ENCODE results near the gene DNAJB6.

The DNAJB6 gene

DNA sequence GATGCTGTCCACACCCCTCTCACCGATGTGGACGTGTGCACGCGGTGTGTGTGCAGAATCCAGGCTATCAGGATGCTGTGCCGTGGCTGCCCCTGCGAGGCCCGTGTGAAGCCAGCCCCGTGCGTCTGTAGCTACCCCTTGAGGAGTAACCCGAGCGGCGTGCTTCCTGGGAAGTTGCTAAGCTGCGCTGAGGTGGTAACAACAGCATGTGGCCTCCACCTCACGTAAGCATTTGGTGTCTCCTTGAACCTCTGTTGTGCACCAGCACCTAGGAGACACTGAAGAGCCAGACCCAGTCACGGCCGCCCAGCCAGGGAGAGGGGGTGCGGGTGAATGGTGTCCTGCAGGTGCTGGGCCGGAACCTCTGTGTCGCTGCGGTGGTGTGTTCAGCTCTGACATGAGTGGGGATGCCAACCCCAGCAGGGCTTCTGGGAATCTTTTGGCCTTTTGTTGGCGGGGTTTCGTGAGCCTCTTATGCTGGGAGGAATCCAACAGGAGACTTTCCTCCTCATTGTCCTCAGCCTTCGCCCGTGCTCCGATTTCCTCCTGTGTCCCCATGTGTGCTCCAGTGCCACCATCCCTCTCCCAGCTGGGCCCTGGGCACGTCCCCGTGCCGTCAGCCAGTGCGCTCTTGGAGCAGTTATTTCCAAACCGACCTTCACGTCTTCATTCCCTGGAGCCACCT lies 60.4 kb downstream of the DNAJB6 start:
- DNase-seq, result peak in 1 of 2 experiments; percentile 23

DNA sequence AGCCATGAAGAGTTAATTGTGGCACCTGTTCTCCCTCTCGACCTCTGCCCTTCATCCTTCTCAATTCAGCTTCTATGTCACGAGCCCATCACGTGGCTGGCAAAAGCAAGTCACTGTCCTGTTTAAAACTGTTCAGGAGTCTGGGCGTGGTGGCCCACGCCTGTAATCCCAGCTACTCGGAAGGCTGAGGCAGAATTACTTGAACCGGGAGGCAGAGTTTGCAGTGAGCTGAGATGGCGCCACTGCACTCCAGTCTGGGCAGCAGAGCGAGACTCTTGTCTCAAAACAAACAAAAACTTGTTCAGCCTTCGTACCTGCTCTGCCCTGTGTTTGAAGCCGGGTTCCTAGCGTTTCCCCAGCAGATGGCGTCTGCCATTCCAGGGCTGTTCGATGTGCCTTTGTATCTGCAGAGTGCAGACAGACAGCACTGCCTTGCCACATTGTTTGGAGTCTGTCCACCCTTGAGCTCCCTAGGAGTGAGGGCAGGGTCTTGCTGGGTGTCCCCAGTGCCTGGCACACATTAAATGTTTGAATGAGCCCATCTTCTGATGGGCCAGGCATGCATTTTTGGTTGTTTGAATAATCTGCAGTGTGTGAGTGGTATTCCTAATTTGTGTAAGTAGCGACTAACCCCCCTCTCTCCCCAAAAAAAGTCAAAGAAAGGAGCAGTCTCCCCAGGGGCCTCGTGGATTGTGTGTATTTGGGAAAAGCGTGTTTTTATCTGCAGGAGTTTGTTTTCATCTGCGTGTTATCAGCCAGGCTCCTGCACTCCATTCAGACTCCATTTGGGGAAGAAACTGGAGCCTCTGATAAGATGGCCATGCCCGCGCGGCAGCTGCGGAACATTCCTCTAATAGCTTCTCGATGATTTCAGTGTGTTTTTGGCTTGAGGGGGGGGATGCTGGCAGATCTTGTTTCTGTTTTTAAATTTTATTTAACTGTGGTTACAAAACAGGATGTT lies 61.2 kb downstream of the DNAJB6 start:
- peak; percentile 88 to 92 for DNase-seq

DNA sequence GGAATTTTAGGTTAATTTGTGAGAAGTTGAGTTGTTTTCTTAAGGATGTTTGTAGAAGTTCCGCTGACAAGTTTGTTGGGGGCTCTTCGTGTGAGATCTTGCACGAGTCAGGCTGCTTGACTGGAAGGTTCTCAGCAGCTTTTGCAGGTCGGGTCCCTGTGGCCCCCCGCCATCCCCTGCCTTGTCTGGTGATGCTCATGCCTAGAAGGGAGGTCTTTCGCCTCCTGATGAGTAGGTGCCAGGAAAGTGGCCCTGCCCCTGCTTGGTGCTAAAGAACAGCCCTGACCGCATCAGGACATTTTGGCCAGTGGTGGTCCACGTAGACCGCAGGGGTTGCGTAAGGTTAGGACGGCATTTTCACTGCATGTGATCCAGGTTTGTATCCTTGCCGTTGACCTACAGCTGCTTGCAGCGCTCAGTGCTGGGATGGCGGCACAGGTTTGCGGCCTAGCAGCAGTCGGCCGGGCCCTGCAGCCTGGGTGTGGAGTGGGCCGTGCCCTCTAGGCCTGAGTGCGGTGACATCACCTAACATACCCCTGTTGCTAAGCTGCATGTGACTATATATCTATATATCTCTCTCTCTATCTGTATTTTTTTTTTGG lies 62.4 kb downstream of the DNAJB6 start:
- DNase-seq, result no peak

DNA sequence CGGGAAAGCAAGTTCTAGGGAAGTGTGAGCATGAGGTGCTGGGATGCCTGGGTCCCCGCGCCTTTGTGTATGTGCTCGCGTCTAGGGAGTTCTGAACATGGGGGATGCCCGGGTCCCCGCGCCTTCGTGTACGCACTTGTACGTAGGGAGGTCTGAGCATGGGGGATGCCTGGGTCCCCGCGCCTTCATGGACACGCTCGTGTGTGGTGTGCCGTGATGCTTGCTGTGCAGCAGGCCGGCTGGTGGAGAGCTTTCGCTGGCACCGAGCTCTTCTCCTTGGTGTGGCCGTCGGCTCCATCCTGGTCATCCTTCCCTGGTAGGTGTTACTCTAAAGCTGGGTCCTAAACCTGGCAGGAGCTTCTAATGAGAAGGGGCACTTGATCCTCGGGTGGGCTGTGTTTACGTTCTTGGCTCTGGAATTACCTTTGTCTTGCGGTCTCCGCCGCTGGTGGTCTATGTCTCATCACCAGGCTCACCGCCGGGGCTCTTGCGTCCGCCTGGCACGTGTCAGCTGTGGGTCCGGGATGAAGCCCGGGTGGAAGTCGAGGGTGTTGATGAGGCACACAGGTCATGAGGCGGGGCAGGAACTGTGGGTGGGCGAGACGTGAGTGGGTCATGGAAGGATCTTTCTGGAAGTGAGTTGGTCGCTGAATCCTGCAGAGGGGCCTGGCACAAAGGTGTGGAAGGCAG lies 63.5 kb downstream of the DNAJB6 start:
- no peak for DNase-seq

DNA sequence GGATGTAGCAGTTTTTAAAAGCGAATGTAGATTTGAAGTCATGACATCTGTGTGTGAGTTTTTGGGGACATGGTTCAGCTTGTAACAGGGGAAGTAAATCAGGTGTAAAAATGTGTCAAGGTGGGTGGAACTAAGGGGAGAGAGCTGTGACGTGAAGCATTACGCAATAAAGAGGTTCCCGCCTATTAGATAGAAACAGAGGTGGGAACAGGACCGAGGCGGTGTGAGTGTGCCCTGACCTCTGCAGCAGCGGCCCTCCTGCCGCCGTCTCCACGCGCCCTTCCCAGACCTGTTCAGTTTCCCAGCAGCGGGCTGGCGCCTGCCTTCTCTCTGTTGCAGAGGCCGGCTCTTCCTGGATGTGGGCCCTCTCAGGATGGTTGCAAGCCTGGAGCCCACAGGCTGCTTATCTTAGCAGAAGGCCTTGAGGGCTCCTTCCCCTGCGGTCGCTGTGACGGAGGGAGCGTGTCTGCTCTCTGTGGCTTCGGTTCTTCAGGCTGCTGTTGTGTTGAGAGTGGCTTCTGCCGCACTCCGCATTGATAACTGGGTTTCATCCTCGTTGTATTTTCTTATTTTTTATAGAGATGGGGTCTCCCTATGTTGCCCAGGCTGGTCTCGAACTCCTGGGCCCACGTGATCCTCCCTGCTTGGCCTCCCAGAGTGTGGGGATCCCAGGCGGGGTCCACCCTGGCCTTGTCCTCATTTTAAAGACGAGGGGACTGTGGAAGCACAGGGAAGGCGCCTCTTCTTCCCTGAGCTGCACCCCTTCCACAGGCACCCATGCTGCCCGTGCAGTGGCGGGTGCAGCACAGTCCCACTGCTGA lies 65.0 kb downstream of the DNAJB6 start:
- no peak for DNase-seq

DNA sequence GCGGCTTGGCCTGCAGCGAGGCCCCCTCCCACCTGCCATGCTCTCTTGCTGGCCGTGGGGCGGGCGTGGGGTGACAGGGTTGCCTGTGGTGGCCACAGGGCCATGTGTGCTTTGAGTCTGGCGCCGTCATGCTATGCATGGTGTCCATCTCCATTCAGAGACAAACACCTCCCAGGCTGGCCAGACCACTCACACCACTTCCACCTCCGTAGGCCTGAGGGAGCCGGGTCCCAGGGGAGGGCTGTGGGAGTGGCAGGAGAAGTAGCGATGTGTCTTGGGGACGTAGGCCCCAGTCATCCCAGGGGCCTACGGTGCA lies 65.5 kb downstream of the DNAJB6 start:
- DNase-seq, result no peak

DNA sequence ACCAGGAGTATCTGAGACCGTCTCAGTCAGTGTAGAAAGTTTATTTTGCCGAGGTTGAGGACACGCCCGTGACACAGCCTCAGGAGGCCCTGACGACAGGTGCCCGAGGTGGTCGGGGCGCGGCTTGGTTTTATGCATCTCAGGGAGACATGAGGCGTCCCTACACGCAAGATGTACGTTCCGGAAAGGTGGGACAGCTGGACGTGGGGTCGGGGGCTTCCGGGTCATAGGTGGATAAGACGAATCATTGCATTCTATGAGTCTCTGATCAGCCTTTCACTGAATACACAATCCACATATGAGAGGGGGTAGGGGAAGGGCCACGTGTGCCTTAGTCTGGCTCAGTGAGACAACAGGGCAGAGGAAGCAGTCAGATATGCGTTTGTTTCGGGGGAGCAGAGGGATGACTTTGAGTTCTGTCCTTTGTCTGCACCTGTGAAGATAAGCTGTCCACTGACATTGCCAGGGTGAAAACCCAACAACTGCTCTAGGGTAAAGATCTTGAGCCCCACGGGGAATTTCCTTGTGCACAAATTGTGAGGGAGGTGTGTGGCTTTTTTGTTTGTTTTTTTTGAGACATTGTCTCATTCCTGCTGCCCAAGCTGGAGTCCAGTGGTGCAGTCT lies 66.2 kb downstream of the DNAJB6 start:
- DNase-seq, result no peak

DNA sequence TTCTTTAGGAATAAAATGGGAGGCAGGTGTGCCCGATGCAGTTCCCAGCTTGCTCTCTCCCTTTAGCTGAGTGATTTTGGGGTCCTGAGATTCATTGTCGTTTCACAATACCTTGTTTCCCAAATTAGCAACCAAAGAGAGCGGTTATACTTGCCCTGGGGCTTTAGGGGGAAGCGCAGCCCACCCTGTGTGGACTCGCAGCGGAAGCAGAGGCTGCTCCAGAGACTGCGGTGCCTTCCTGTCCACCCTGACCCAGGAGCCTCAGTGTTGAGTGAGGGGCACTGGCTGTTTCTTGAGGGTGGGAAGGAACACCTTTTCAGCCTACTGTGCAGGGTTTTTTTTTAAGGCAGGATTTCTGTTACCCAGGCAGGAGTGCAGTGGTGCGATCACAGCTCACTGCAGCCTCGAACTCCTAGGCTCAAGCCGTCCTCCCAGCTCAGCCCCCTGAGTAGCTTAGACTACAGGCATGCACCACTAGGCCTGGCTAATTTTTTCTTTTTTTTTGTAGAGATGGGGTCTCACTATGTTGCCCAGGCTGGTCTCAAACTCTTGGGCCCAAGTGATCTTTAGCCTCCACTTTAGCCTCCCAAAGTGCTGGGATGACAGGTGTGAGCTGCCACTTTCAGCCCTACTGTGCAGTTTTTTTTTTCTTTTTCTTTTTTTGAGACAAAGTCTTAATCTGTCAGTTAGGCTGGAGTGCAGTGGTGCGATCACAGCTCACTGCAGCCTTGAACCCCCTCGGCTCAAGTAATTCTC lies 67.0 kb downstream of the DNAJB6 start:
- DNase-seq, result no peak

DNA sequence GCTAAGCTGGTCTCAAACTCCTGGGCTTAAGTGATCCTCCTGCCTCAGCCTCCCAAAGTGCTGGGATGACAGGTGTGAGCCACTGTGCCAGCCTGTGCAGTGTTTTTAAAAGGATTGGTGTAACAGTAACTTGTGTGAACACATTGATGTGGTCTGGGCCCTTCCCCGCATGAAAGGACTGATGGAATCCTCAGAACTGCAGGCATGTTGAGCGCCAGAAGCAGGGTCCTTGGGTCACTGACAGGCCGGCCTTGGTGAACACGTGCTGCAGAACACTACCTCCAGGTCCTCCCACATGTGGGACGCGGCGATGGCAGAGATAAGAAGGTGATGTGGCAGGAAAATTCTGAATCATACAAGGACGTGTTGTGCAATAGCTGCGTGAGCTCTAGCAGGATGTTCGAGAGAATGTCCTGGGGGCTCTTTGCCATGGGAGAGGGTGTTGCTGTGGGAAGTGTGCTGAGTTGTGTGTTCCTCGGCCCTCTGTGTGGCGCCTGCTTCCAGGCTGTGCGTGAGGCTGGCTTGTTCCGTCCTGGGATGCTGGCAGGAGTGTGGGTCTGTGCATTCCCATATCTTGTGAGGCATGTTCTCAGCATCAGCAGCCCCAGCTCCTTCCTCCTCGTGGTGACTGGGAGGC lies 68.2 kb downstream of the DNAJB6 start:
- no peak for DNase-seq

DNA sequence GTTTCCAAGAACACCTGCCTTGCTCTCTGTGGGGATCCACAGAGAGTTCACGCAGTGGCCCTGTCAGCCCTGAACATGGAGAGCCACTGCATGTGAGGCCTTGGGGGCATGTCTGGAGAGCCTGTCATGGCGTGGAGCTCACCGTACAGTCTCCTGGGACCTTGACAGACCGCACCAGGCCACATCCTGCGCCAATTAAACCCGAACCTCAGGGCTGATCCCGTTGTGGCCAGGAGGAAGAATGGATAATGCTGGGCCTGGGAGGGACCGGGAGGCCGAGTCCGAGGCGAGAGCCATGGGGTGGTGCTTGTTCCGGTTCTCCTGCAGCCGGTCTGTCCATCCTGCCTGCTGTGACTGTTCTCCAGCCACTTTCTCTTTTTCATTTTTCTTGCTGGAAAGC lies 68.7 kb downstream of the DNAJB6 start:
- no peak for DNase-seq

DNA sequence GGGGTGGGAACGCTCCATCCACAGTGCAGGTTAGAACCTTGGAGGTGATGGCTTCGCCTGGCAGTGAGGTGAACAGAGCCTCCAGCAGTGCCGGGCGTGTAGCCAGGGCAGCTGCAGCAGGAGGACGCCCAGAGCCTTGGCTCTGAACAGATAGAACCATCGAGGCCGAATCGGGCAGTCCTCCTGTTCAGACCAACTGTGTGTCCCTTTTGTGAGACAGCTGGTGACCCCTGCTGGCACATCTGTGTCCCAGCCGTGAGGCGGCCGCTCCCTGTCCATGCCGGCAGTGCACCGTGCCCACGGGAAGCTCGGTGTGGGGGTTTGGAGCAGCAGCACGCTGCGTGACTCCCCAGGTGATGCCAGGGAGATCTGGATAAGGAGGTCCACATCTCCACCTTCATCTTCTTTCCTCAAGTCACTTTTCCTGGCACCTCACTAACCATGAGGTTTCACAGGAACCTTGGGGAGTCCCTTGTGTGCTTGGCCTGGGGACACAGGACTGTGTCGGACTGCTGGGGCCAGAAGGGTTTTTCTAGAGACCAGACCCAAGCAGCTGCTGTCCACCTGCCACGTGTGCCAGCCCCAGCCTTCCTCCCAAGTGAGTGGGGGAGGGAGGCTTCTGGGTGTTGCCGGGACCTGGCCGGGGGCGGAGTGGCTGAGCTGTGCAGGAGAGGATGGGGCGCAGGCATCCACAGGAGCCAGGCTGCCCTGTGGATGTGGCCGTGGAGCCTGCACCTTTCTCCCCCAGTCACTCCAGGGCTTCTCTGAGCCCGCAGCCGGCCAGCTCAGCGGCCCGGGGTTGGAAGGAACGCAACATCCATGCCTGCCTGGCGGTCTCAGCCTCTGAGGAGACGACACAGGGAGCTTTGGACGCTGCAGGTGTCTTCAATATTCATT lies 69.4 kb downstream of the DNAJB6 start:
- no peak for DNase-seq

DNA sequence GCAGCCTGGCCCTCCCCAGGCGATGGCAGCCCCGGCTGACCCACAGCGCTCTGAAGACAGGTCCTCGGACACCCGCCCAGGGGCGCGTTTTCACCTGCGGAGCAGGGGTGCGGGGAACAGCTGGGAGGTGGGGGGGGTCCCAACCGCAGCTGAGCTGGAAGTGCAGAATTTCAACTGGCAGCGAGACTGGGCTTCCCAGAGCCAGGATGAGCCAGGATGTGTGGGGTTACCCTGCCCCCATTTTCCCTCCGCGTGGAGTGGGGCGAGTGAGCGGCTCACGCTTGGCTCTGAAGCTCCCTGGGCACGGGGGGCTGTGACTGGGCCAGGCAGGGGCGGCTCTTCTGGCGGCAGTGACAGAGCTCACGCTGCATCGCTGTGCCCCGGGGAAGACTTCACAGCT lies 70.2 kb downstream of the DNAJB6 start:
- DNase-seq, result no peak

DNA sequence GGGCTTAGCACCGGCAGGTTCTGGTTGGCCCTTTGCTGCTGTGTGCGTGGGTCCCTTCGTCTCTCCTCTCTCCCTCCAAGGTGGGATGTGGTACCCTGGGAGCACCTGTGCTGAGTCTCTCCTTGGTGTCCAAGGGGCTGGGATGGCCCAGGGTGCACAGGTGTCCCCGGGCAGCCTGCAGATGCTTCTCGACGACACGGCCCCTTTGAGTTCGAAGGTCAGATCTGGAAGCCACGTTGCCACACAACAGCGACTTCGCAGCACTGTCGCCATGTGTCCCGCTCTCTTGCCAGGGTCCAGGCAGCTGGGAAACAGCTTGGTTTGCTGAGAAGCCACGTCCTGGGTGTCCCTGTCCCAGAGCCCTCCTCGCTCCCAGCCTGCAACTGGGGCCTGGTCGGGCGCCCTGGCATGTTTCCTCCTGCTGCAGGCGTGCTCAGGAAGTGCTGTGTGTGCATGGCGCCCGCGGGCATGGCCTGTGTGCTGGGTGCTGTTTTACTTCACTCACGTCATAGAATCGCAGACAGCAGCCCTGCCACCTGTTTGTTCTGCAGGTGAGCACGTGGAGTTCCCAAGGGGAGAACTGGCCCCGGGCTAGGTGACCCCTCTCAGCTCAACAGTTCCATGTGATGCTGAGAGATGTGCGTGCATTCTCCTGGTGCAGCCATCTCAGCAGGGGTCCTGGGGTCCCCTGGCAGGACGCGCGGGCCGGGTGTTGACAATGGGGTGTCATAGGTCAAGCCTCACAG lies 70.9 kb downstream of the DNAJB6 start:
- DNase-seq, result no peak

DNA sequence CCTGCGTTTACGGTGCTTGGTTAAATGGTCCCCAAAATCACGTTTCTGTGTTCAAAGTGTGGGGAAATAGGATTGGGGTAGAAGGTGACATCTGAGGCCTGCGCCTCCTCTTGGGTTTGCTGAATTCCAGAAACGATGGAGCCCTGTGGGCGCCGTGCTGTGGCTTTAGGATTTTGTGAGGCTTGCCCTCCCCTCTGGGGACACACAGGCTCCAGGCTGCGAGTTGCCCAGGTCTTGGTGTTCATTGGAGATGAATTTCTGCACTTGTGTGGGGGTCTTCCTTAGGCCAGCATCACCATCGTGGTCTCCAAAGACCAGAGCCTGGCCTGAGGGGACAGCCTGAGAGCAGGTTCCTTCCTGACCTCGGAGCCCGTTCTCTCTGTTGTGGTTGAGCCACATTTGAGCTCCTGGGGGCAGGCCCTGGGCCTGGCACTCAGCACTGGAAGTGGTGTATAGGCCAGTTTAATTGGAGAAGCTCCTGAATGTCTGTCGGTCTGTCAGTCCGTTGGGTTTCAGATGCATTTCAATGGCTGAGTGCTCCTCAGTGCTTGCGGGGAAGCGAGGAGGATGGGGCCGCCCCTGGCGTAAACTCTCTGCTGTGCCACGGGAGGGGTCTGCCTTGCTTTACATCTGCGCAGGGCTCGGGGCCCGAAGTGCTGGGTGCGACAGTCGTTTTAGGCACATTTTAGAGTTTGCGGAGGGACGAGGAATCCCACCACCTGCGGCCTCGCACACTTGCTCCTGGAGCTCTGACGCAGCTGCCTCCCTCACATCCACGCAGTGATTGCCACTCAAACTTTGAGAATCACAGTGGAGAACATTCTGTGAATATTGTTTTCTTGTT lies 71.7 kb downstream of the DNAJB6 start:
- no peak for DNase-seq

DNA sequence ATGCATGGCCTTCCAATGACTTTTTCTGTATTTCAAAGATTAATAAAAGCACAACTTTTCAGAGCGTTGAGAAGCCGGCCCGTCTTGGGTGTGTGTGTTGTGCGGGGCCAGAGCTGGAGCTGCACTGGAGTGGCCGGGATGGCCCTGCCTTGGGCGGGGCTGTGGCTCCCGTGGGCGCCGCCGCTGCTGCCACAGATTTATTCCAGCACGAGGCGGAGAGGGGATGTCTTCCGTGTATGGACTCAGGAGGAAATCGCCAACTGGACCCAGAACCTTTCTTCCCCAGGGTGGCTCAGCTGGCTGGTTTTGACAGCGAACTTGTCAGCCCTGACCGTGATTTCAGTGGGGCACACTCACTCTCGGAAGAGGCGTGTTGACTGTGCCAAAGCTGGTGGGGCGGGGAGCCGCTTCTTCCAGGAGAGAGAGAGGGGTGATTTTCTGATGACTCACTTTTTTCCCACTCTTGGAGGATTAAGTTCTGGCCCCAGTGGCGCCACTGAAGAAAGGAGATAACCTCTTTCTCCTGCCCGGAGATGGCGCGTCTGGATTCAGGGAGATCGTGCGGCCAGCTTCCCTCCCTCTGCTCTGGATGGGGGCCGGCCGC lies 72.4 kb downstream of the DNAJB6 start:
- no peak for DNase-seq

DNA sequence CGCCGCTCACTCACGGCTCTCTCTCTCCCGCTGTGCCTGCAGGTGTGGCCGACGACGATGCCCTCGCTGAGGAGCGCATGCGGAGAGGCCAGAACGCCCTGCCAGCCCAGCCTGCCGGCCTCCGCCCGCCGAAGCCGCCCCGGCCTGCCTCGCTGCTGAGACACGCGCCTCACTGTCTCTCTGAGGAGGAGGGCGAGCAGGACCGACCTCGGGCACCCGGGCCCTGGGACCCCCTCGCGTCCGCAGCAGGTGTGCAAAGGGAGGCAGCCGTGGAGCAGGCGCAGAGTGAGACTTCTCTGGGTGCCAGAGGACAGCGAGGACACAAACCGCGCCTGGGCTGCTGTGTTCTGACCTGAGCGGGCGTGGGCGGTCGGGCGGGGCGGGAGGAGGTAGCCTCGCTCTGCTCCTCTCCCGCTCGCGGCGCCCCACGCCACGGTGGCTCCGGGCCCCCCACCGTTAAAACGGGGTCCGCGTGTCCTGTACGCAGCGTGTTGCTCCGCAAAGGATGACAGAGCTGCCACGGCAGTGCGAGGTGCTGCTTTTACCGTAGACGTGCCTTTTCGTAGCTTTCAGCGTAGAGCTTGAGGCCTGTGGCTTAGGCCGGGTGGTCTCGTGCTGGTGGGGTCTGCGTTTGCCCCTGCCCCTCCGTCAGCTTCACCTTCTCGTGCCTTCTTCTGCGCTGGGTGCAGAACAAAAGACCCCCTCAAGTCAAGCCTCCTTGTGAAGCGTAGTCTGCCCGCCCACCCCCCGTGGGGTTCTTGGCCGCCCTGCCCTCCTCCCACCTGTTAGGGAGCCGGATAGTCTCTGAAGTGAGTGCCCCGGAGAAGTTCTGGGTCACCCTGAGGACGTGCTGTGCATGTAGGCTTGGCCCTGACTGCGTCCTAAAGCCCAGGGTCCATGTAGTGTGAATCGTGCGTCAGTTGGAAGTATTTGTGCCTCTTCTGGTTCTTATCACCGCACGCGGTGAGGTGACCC lies 73.2 kb downstream of the DNAJB6 start:
- no peak for DNase-seq

Measured in NCI-H187 (cell line).